Glutamatergic neuron (in vitro differentiated cells): ENCODE measurements around the gene ZWILCH. TPM values are rescaled to one million over a fixed set of nuclear protein-coding genes. Genes with fewer than 3 reads are reported as not detected.

ENCODE experiments used
- DNase-seq: peaks from one replicate; pipeline ENCODE4 v3.0.0; 2022
- H3K27ac Mint-ChIP-seq: one replicate; pipeline ENCODE4 v1.8.0; 2020; ENCODE audit warnings: mild to moderate bottlenecking, mixed read lengths, inconsistent platforms; ENCODE audit not compliant: unreplicated experiment
- H3K27me3 Mint-ChIP-seq: one replicate; pipeline ENCODE4 v1.8.0; 2020; ENCODE audit warnings: mild to moderate bottlenecking, moderate library complexity, mixed read lengths, inconsistent platforms; ENCODE audit not compliant: unreplicated experiment
- H3K36me3 Mint-ChIP-seq: one replicate; pipeline ENCODE4 v1.8.0; 2020; ENCODE audit warnings: mild to moderate bottlenecking, mixed read lengths, inconsistent platforms; ENCODE audit not compliant: unreplicated experiment
- H3K4me1 Mint-ChIP-seq: one replicate; pipeline ENCODE4 v1.8.0; 2020; ENCODE audit warnings: mild to moderate bottlenecking, low read depth, mixed read lengths, inconsistent platforms; ENCODE audit not compliant: unreplicated experiment
- H3K4me3 Mint-ChIP-seq: one replicate; pipeline ENCODE4 v1.8.0; 2020; ENCODE audit warnings: mild to moderate bottlenecking, mixed read lengths, inconsistent platforms; ENCODE audit not compliant: unreplicated experiment
- H3K9me3 Mint-ChIP-seq: one replicate; pipeline ENCODE4 v1.8.0; 2020; ENCODE audit warnings: mild to moderate bottlenecking, moderate library complexity, mixed read lengths, inconsistent platforms; ENCODE audit not compliant: unreplicated experiment
- total RNA-seq: library from RNA; stranded (reverse); fragmentation: NEBNext Ultra II Directional; extraction: Animal tissue kit (Norgen Biotek cat#: 25700); gene quantifications from one replicate; pipeline ENCODE4 v1.2.1, GENCODE V29; 2021; ENCODE audit not compliant: unreplicated experiment
- TF ChIP-seq, protein P1 (sequence below): fragments of 200-600 bp; sonication (generic); IDR thresholded peaks from one replicate; pipeline ENCODE4 v1.5.0; 2021; ENCODE audit not compliant: partially characterized antibody, unreplicated experiment

ZWILCH gene
- total RNA-seq, 1 donor from 2014 or later = 21.8 TPM

DNA sequence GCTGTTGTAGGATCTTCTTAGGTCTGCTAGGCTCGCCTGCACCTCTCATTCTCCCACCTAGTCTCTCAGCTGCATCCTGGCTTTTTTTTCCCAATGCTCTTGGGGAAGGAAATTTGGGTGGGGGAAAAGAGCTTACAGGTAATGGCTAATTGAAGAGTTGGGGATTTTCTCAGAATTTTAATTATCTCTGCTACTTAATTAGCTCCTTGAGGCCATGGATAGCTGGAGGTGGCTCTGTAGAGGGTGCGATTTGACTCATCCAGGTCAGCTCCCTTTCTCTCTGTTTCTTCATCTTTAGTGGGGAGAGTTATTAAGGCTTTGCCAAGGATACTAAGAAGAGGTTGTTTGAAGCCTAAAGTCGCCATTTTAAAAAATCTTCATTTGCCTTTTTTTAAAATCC lies 30.2 kb upstream of the ZWILCH start:
- DNase-seq = no peak
- no peak overlapping the region for H3K27ac Mint-ChIP-seq
- H3K27me3 Mint-ChIP-seq = peaks cover 5% of the 10 kb centered on the region
- H3K4me3 Mint-ChIP-seq = no peak overlapping the region
- H3K9me3 Mint-ChIP-seq = no peaks in the 10 kb centered on the region
- TF ChIP-seq, protein P1, sequence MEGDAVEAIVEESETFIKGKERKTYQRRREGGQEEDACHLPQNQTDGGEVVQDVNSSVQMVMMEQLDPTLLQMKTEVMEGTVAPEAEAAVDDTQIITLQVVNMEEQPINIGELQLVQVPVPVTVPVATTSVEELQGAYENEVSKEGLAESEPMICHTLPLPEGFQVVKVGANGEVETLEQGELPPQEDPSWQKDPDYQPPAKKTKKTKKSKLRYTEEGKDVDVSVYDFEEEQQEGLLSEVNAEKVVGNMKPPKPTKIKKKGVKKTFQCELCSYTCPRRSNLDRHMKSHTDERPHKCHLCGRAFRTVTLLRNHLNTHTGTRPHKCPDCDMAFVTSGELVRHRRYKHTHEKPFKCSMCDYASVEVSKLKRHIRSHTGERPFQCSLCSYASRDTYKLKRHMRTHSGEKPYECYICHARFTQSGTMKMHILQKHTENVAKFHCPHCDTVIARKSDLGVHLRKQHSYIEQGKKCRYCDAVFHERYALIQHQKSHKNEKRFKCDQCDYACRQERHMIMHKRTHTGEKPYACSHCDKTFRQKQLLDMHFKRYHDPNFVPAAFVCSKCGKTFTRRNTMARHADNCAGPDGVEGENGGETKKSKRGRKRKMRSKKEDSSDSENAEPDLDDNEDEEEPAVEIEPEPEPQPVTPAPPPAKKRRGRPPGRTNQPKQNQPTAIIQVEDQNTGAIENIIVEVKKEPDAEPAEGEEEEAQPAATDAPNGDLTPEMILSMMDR = no peak
- H3K36me3 Mint-ChIP-seq = no peaks in the 10 kb centered on the region
- peaks cover 3% of the 10 kb centered on the region for H3K4me1 Mint-ChIP-seq

- Mint-ChIP-seq H3K9me3 (no peaks in the 10 kb centered on the region), H3K36me3 (no peaks in the 10 kb centered on the region), H3K4me3 (no peak overlapping the region), H3K27ac (no peak overlapping the region), H3K27me3 (peaks cover 5% of the 10 kb centered on the region), H3K4me1 (peaks cover 3% of the 10 kb centered on the region)
- TF ChIP-seq, protein P1 = no peak
- DNase-seq = no peak
Observed at GRCh38 chr15:66476535-66476934, 28.6 kb upstream of the ZWILCH start.

DNA sequence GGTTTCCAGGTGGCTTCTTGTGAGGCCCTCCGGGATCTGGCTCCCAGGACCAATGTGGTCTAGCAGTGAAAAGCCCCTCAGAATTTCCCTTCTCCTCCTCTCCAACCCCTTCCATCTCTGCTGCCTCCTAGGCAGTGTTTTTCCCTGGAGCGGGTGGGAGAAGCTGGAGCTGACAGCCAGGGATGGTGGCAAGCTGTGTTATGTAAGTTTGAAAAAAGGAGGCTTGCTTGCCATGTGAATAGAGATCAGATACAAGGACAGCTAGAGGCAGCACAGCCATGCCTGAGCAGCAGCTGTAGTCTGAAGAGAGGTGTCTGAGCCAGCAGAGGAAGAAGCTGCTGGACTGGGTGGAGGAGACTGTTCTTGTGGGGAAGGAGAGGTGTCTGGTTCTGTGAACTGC lies 28.1 kb upstream of the ZWILCH start:
- TF ChIP-seq, protein P1 = no peak
- Mint-ChIP-seq H3K36me3 (no peaks in the 10 kb centered on the region), H3K27ac (no peak overlapping the region), H3K4me3 (no peak overlapping the region), H3K4me1 (peaks cover 3% of the 10 kb centered on the region), H3K9me3 (no peaks in the 10 kb centered on the region), H3K27me3 (peaks cover 5% of the 10 kb centered on the region)
- no peak for DNase-seq

DNA sequence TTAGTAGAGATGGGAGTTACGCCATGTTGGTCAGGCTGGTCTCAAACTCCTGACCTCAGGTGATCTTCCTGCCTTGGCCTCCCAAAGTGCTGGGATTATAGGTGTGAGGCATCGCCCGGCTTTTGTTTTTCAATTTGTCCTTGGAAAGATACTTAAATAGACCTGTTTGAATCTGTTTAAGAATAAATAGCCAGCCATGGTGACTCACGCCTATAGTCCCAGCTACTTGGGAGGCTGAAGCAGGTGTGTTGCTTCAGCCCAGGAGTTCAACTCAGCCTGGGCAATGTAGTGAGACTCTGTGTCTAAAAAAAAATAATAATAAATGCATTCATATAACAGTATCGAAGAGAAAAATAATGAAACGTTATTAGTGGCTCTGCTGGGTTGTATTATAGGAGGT lies 24.9 kb upstream of the ZWILCH start:
- no peaks in the 10 kb centered on the region for H3K36me3 Mint-ChIP-seq
- H3K27ac Mint-ChIP-seq = no peak overlapping the region
- no peak overlapping the region for H3K4me3 Mint-ChIP-seq
- TF ChIP-seq, protein P1 = no peak
- no peaks in the 10 kb centered on the region for H3K9me3 Mint-ChIP-seq
- H3K4me1 Mint-ChIP-seq = no peaks in the 10 kb centered on the region
- H3K27me3 Mint-ChIP-seq = peaks cover 3% of the 10 kb centered on the region
- DNase-seq = no peak

GRCh38 chr15:66481107-66481856 lies 23.8 kb upstream of the ZWILCH start:
- H3K4me3 Mint-ChIP-seq = no peak overlapping the region
- no peaks in the 10 kb centered on the region for H3K9me3 Mint-ChIP-seq
- H3K27ac Mint-ChIP-seq = no peak overlapping the region
- DNase-seq = no peak
- H3K27me3 Mint-ChIP-seq = peaks cover 3% of the 10 kb centered on the region
- H3K36me3 Mint-ChIP-seq = no peaks in the 10 kb centered on the region
- TF ChIP-seq, protein P1 = no peak
- no peaks in the 10 kb centered on the region for H3K4me1 Mint-ChIP-seq
